Prostate gland (tissue), 2 donors: Measurements from ENCODE around the gene UTP4. TPM values are rescaled to one million over a fixed set of nuclear protein-coding genes. Genes with fewer than 3 reads are reported as not detected.
A peak's percentile ranks its signal among the peaks of the same experiment; 100 is the strongest.

Experiments used
- DNase-seq: peaks from one replicate; pipeline ENCODE4 v3.0.0-alpha.2; 2019; ENCODE audit warnings: low spot score
- H3K27ac ChIP-seq, 2 donors: fragments of 200-600 bp; sonication (generic); 2 replicates each; pipeline ENCODE4 v1.5.1; 2017 to 2019
- H3K27me3 ChIP-seq: fragments of 200-600 bp; sonication (generic); replicated peaks from 2 replicates; pipeline ENCODE4 v1.5.1; 2019; ENCODE audit not compliant: insufficient read depth
- H3K36me3 ChIP-seq, 2 donors: fragments of 200-600 bp; sonication (generic); 1 replicate in 1 of 2; 2 replicates in 1 of 2; pipeline versions ENCODE4 v1.5.1 to v1.8.1; 2017 to 2019
- H3K4me1 ChIP-seq: fragments of 200-600 bp; sonication (generic); replicated peaks from 2 replicates; pipeline ENCODE4 v1.5.1; 2019
- H3K4me3 ChIP-seq, 2 donors: fragments of 200-600 bp; sonication (generic); 2 replicates each; pipeline ENCODE4 v1.5.1; 2017 to 2019
- H3K9me3 ChIP-seq: fragments of 200-600 bp; sonication (generic); 2 replicates; pipeline ENCODE4 v1.5.1; 2017
- POLR2A ChIP-seq: fragments of 450-650 bp; IDR thresholded peaks from one replicate; pipeline ENCODE4 v1.6.1; 2016; ENCODE audit warnings: antibody characterized with exemption, mild to moderate bottlenecking
- POLR2AphosphoS5 ChIP-seq: sonication (generic); formaldehyde crosslinking; IDR thresholded peaks from one replicate; pipeline ENCODE4 v1.6.1; 2017; ENCODE audit warnings: antibody characterized with exemption
- WGBS: methylation state at CpG from one replicate; pipeline ENCODE4 v1.1.5; 2018; 5-methylcytosine and 5-hydroxymethylcytosine counted together
- intact Hi-C: fragments of 100-400 bp; cut with DNase I; formaldehyde crosslinking; loops from one replicate; pipeline ENCODE4 v1.14.2; 2022
- total RNA-seq, 2 donors: library from RNA; depleted of rRNA; stranded (reverse); fragments of >200 nt; gene quantifications; one replicate each; pipeline ENCODE4 v1.1.0, GENCODE V29; 2016
- TF ChIP-seq, protein P1 (sequence below), 4 experiments: fragments of 200-600 bp in 2 of 4; fragments of 450-650 bp in 2 of 4; sonication (generic) in 2 of 4; IDR thresholded peaks; 1 replicate in 3 of 4; 2 replicates in 1 of 4; pipeline ENCODE4 v1.5.1; 2016 to 2019; ENCODE audit warnings: antibody characterized with exemption in 4 of 4, mild to moderate bottlenecking in 2 of 4, moderate library complexity in 2 of 4

The UTP4 gene
- total RNA-seq, 2 donors from 2014 or later: 18.4 to 51.0 TPM

DNA sequence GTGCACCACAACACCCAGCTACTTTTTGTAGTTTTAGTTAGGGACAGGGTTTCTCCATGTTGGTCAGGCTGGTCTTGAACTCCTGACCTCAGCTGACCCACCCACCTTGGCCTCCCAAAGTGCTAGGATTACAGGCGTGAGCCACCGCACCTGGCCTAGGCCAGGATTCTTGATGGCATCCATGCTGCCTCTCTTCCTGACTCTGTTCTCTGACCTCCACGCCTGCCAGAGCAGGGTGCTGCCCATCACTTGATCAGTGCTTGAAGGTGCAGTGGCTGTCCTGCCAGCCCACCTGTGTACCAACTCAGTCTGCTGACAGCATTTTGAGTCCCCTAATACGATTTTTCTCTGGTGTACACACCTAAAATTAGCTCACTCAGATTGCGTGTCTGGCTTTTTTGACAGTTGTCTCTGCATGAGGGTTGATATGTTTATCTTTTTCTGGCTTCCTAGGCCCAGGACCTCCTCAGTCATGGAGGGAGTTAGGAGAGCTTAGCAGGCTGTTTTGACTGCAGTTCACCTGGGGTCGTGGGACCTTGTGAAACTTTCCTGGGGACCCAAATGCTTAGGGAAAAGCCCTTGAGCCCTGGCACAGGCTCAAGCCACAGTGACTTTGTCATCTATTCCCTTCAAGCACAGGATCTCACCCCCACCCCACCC is 21.1 kb upstream of the UTP4 start:
- H3K4me3 ChIP-seq: no peak overlapping the region
- no peak for DNase-seq
- 81% methylated on average over 6 of the region's 6 CpGs for WGBS
- no peaks in the 10 kb centered on the region for H3K27me3 ChIP-seq
- H3K36me3 ChIP-seq: no peaks in the 10 kb centered on the region
- H3K4me1 ChIP-seq: peaks cover 15% of the 10 kb centered on the region
- H3K9me3 ChIP-seq: no peaks in the 10 kb centered on the region
- intact Hi-C loops: no loop called here
- no peak for TF ChIP-seq POLR2AphosphoS5
- TF ChIP-seq, protein P1, sequence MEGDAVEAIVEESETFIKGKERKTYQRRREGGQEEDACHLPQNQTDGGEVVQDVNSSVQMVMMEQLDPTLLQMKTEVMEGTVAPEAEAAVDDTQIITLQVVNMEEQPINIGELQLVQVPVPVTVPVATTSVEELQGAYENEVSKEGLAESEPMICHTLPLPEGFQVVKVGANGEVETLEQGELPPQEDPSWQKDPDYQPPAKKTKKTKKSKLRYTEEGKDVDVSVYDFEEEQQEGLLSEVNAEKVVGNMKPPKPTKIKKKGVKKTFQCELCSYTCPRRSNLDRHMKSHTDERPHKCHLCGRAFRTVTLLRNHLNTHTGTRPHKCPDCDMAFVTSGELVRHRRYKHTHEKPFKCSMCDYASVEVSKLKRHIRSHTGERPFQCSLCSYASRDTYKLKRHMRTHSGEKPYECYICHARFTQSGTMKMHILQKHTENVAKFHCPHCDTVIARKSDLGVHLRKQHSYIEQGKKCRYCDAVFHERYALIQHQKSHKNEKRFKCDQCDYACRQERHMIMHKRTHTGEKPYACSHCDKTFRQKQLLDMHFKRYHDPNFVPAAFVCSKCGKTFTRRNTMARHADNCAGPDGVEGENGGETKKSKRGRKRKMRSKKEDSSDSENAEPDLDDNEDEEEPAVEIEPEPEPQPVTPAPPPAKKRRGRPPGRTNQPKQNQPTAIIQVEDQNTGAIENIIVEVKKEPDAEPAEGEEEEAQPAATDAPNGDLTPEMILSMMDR (IDR thresholded peaks at IDR 0.05): no peak
- no peak for TF ChIP-seq POLR2A
- H3K27ac ChIP-seq: no peak overlapping the region

DNA sequence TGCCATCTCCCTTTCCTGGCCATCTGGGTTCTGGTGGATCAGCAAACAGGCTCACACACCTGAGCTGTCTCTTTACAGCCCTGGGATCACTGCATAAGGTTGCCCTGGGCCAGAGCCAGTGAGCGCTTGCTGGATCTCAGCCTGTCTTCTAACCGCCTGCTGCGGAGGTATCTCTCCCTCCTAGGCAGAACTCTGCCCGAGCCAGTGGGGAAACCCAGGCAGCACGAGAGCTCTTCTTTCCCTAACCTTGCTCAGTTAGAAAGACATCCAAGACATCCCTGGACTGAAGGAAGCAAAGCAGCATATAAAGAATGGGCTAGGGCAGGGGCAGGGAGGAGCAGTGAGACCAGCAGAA is 20.6 kb upstream of the UTP4 start:
- Histone ChIP-seq H3K4me3 (no peak overlapping the region), H3K4me1 (peaks cover 10% of the 10 kb centered on the region), H3K9me3 (no peaks in the 10 kb centered on the region), H3K27ac (no peak overlapping the region), H3K27me3 (no peaks in the 10 kb centered on the region), H3K36me3 (no peaks in the 10 kb centered on the region)
- WGBS: 64% methylated on average over 5 of the region's 5 CpGs
- intact Hi-C loops: no loop called here
- no peak for DNase-seq
- TF ChIP-seq POLR2A (no peak), POLR2AphosphoS5 (no peak)
- TF ChIP-seq, protein P1 (IDR thresholded peaks at IDR 0.05): no peak

GRCh38 chr16:69112285-69113129 is 19.9 kb upstream of the UTP4 start:
- intact Hi-C loops: no loop called here
- no peaks in the 10 kb centered on the region for H3K9me3 ChIP-seq
- DNase-seq: no peak
- WGBS: 74% methylated on average over 6 of the region's 6 CpGs
- H3K36me3 ChIP-seq: no peaks in the 10 kb centered on the region
- no peak overlapping the region for H3K4me3 ChIP-seq
- H3K4me1 ChIP-seq: peaks cover 3% of the 10 kb centered on the region
- TF ChIP-seq, protein P1 (IDR thresholded peaks at IDR 0.05): peak in 3 of 4 experiments; percentile 25 to 49 (median 31)
- TF ChIP-seq POLR2AphosphoS5: no peak
- H3K27ac ChIP-seq: no peak overlapping the region
- no peaks in the 10 kb centered on the region for H3K27me3 ChIP-seq

GRCh38 chr16:69113216-69113615 is 19.2 kb upstream of the UTP4 start:
- Histone ChIP-seq H3K4me3 (no peak overlapping the region), H3K36me3 (peaks cover 1 to 4% of the 10 kb centered on the region in 2 donors), H3K27me3 (no peaks in the 10 kb centered on the region), H3K27ac (no peak overlapping the region), H3K4me1 (no peaks in the 10 kb centered on the region), H3K9me3 (no peaks in the 10 kb centered on the region)
- intact Hi-C loops: no loop called here
- 86% methylated on average over 7 of the region's 7 CpGs for WGBS
- TF ChIP-seq POLR2AphosphoS5 (no peak), POLR2A (no peak)
- TF ChIP-seq, protein P1 (IDR thresholded peaks at IDR 0.05): no peak
- DNase-seq: no peak
